ENCODE measurements around the gene NIPSNAP2. TPM values are rescaled to one million over a fixed set of nuclear protein-coding genes. Genes with fewer than 3 reads are reported as not detected.
A peak's percentile ranks its signal among the peaks of the same experiment; 100 is the strongest.

NIPSNAP2 gene
- total and polyA plus RNA-seq, 2 of the 13 experiments (the other 11 are each of a cell fraction or from before 2014, with no cell fraction given), result 40.3 to 61.5 TPM

GRCh38 chr7:55957190-55957589 is 7.2 kb upstream of the NIPSNAP2 start (continued):
- TF ChIP-seq ZNF276 (CRISPR knock-in tag; IDR thresholded peaks at IDR 0.05; ENCODE audit: low read depth), result no peak
- TF ChIP-seq CSRNP2 (CRISPR knock-in tag; conservative IDR thresholded peaks at IDR 0.05; ENCODE audit: low read depth), result no peak
- peak; percentile 70 for TF ChIP-seq CEBPG (CRISPR knock-in tag; IDR thresholded peaks at IDR 0.05)
- TF ChIP-seq CCAR2 (optimal IDR thresholded peaks at IDR 0.05; ENCODE audit: low read depth, low read length), result no peak
- peak; percentile 48; the same call in 1 of the 2 replicates for TF ChIP-seq BCL6 (CRISPR knock-in tag; IDR thresholded peaks at IDR 0.05)
- TF ChIP-seq SALL1 (CRISPR knock-in tag; IDR thresholded peaks at IDR 0.05), result peak; percentile 57; the same call in 1 of the 2 replicates
- no peak for TF ChIP-seq ZNF138 (CRISPR knock-in tag; IDR thresholded peaks at IDR 0.05; ENCODE audit: low read depth)
- no peak for TF ChIP-seq ZNF17 (CRISPR knock-in tag; IDR thresholded peaks at IDR 0.05)
- TF ChIP-seq ZNF720 (CRISPR knock-in tag; IDR thresholded peaks at IDR 0.05), result no peak
- TF ChIP-seq ONECUT2 (CRISPR knock-in tag; IDR thresholded peaks at IDR 0.05), result no peak
- no peak for TF ChIP-seq MEF2D (CRISPR knock-in tag; IDR thresholded peaks at IDR 0.05)
- no peak for TF ChIP-seq ZNF749 (CRISPR knock-in tag; IDR thresholded peaks at IDR 0.05; ENCODE audit: borderline replicate concordance)
- no peak for TF ChIP-seq ZBTB20 (CRISPR knock-in tag; IDR thresholded peaks at IDR 0.05; ENCODE audit: borderline replicate concordance, low read depth)
- TF ChIP-seq ZBTB7A (CRISPR knock-in tag; IDR thresholded peaks at IDR 0.05), result no peak
- TF ChIP-seq POLR2AphosphoS2 (IDR thresholded peaks at IDR 0.05; ENCODE audit: low read depth, low read length), result no peak
- no peak for TF ChIP-seq AHDC1 (CRISPR knock-in tag; IDR thresholded peaks at IDR 0.05; ENCODE audit: borderline replicate concordance)
- no peak for TF ChIP-seq ZNF414 (CRISPR knock-in tag; IDR thresholded peaks at IDR 0.05)
- TF ChIP-seq RFX5 (IDR thresholded peaks at IDR 0.05; ENCODE audit: low read depth, low read length), result no peak
- no peak for TF ChIP-seq ZNF766 (CRISPR knock-in tag; IDR thresholded peaks at IDR 0.05; ENCODE audit: borderline replicate concordance)
- no peak for TF ChIP-seq NFE2L1 (CRISPR knock-in tag; IDR thresholded peaks at IDR 0.05; ENCODE audit: borderline replicate concordance)
- no peak for TF ChIP-seq THAP11 (CRISPR knock-in tag; IDR thresholded peaks at IDR 0.05)
- TF ChIP-seq ZNF615 (CRISPR knock-in tag; IDR thresholded peaks at IDR 0.05; ENCODE audit: borderline replicate concordance), result no peak
- TF ChIP-seq KLF15 (CRISPR knock-in tag; IDR thresholded peaks at IDR 0.05; ENCODE audit: borderline replicate concordance), result no peak
